Ovary (tissue), 3 donors: Measurements from ENCODE around the gene EEF2K.
"Not testable (repeated sequence)": the region's sequence is repeated elsewhere in the genome, so short reads cannot be mapped to it uniquely, and the experiment has no call there.

Source experiments
- CTCF ChIP-seq, 3 donors: fragments of 450-650 bp in 2 of 3; fragments of 200-600 bp in 1 of 3; IDR thresholded peaks; one replicate each; pipeline versions ENCODE4 v1.5.1 to v1.8.0; 2016 to 2022; ENCODE audit warnings: antibody characterized with exemption in 3 of 3, mild to moderate bottlenecking in 1 of 3
- POLR2A ChIP-seq: fragments of 450-650 bp; IDR thresholded peaks from one replicate; pipeline ENCODE4 v1.6.1; 2017; ENCODE audit warnings: antibody characterized with exemption, mild to moderate bottlenecking, moderate library complexity
- donor health status: DM: no; HTN: no; CAD: no.

GRCh38 chr16:22301423-22301822 is 95.3 kb downstream of the EEF2K start:
- TF ChIP-seq POLR2A; CTCF (IDR thresholded peaks at IDR 0.05): not testable (repeated sequence)
